GM12874 (cell line): Measurements from ENCODE around the gene MORN5.

Experiments used
- CTCF ChIP-seq: IDR thresholded peaks from 2 replicates; pipeline ENCODE4 v1.5.1; 2011; ENCODE audit warnings: low read depth, mild to moderate bottlenecking, control low read depth, low read length, moderate library complexity; ENCODE audit not compliant: insufficient read depth

The MORN5 gene

GRCh38 chr9:122179054-122179689 lies 19.5 kb downstream of the MORN5 start:
- TF ChIP-seq CTCF = no peak

- TF ChIP-seq CTCF = no peak
Measured at GRCh38 chr9:122179690-122180074, 20.0 kb downstream of the MORN5 start.

DNA sequence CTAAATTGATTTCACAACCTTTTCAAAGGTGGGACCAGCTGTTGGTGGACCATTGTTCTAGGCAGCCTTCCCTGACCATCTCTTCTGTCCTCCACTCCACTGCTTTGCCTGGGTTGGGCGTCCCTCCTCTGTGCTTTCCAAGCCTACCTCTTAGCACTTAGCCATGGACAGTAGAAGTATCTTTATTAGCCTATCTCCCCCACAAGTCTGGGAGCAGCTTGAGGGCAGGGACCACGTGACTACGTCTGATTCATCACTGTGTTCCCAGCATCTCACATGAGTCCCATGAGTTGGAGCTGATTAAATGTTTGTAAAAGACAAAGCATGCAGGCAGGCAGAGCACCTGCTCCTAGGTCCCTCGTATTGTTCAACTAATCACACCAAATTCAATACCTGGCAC lies 20.9 kb downstream of the MORN5 start:
- no peak for TF ChIP-seq CTCF

DNA sequence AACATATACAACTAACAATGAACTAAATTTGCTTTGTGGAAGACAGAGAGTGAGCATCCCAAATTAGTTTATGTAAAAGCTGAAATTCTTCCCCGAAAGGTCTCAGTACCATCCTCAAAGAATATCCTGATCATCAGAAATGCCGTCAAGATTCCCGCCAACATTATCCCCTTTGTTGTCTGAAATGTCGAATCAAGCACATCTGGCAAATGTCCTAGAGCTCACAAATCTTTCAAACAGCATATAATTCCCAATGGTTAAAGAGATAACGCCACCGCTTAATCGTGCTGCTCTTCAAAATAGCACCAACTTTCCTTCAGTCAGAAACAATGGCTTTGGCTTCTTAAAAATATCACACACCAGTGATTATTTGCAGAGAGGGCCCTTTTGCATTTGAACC lies 23.8 kb downstream of the MORN5 start:
- TF ChIP-seq CTCF = no peak

- no peak for TF ChIP-seq CTCF
Measured at GRCh38 chr9:122184551-122184950, 24.8 kb downstream of the MORN5 start.

- no peak for TF ChIP-seq CTCF
Measured at GRCh38 chr9:122186301-122186700, 26.6 kb downstream of the MORN5 start.

- no peak for TF ChIP-seq CTCF
Measured at GRCh38 chr9:122186777-122187470, 27.2 kb downstream of the MORN5 start.
